Epidermal melanocyte (primary cell): ENCODE measurements around the gene EMC6.

Source experiments
- DNase-seq: peaks from one replicate; pipeline ENCODE4 v3.0.0; 2011; ENCODE audit warnings: low spot score; ENCODE audit not compliant: insufficient read length

The EMC6 gene

DNA sequence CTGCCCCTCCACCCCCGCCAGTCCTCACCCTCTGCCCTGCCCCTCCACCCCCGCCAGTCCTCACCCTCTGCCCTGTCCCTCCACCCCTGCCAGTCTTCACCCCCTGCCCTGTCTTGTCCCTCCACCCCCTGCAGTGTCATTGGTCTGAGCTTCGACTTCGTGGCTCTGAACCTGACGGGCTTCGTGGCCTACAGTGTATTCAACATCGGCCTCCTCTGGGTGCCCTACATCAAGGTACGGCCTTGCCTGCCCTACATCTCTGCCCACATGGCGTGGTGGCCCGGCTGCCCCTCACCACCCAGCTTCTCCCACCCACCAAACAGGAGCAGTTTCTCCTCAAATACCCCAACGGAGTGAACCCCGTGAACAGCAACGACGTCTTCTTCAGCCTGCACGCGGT is 12.3 kb upstream of the EMC6 start:
- no peak for DNase-seq

DNA sequence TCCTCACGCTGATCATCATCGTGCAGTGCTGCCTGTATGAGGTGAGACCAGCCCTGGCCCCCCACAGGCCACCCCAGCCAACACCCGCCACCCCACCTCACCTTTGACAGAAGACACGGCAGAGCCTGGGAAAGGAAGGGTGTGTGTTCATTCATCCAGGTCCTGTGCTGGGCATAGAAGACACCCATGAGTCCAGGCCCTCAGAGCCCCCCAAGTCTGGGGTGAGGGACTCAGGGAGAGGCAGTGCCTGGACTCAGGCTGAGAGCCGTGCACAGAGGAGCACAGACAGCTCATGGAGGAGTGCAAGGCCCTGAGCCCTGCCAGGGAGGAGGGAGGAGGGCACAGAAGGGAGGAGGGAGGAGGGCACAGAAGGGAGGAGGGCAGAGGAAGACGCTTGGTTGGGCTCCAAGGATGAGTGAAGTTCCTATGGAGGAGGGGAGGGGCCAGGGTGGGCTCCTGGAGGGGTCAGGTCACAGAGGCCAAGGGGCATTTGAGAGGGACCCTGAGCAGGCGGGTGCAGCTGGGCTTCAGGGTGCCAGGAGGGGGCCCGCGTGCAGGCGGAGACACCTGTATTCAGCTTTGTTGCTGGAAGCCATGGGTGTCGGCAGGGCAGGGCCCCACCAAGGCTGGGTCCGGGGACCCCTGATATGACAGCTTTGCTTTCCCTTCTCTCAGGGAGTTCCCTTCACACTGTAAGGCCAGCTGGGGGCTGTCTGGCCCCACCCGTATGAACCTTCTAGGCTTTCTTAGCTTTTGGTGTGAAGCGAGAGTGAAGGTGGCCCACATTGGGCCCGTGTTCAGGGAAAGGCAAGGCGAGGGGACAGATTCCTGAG is 11.6 kb upstream of the EMC6 start:
- DNase-seq: no peak

DNA sequence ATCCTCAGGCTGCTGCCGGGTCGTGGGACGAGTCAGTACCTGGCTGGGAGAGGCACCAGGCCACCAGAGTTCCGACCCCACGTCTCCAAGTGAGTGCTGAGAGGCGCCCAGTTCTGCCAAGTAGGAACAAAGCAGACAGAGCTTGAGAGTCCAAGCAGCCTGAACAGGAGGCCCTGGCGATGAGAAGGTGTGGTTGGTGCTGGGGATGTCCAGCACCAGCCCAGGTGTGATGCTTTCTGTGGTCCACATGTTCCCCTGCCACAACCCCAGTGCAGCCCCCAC is 11.1 kb upstream of the EMC6 start:
- no peak for DNase-seq

DNA sequence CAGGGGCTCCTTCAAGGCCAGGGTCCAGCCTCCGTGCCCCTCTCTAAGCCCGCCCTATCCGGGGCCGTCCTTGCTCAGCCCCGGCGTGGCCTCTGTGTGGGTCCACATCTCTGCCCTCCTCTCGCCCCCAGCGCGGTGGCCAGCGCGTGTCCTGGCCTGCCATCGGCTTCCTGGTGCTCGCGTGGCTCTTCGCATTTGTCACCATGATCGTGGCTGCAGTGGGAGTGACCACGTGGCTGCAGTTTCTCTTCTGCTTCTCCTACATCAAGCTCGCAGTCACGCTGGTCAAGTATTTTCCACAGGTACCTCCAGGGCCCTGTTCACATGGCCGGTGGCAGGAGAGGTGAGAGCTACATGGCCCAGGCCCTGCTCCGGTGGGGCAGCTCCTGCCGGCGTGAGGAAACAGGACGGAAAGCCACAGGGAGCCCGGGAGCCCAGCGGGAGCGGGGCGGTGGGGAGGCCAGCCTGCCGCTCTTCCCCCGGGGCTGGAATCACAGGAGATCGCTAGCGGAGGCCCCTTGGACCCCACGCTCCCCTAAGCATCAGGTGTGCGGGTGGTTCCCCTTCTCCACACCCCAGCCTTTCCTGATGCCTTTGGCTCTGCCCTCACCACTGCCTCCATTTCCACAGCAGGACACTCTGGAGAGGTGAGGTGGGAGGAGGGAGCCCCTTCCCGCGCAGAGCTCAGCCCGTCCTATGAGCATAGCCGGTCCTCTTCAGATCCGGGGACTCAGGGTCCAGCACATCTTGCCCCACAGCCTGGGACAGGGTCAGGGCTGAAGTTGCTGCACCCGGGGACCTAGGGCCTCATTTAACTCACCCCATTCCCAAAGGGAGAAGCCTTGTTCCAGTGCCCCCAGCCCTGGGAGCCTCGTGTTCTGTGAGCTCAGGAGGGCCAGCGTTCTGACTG is 10.5 kb upstream of the EMC6 start:
- no peak for DNase-seq

DNA sequence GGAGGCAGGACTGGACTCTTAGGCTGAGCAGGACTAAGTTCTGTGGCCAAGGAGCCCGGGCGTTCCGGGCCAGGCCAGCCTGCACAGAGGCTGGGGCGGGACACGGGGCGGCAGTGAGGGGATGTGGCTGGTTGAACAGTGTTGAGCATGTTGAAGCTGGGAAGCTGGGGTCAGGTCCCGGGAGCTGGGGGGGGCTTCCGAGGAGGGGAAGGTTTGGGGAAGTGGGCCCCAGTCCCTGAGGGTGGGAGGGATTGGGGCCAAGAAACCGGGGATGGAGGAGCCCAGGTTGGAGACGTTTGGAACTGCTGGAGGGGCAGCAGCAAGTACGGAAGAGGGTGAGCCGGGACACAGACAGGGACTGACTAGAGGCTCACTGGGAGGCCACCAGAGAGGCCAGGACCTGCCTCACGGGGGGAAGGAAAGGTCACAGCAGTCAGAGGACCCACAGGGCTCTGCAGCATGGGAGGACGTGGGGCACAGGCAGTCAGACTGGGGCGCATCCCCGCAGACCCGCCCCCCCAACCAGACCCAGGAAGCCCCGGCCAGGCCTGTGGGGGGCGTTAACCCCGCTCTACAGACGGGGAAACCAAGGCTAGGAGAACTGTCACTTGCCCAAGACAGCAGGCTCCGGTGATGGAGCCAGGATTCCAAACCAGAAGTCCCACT is 9.7 kb upstream of the EMC6 start:
- no peak for DNase-seq

DNA sequence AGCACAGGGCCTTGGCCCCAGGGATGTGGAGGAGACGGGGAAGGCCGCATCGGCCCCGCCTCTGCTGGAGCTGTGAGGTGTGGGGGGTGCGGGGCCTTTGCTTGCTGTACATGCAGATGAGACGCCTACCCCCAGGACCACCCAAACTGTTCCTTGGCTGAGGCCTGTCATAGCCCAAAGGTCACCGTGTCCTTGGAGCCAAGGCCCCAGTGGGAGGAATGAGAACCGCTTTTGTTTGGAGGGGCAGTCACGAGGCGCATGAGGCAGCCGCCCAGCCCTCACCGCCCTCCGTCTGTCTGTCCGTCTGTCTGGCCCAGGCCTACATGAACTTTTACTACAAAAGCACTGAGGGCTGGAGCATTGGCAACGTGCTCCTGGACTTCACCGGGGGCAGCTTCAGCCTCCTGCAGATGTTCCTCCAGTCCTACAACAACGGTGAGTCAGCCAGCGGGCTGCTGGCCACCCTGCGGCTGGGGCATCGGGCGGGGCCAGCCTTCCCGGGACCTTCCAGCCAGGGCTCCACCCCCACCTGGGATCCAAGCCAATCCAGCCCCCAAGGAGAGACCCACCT is 9.0 kb upstream of the EMC6 start:
- peak; percentile 83 for DNase-seq

DNA sequence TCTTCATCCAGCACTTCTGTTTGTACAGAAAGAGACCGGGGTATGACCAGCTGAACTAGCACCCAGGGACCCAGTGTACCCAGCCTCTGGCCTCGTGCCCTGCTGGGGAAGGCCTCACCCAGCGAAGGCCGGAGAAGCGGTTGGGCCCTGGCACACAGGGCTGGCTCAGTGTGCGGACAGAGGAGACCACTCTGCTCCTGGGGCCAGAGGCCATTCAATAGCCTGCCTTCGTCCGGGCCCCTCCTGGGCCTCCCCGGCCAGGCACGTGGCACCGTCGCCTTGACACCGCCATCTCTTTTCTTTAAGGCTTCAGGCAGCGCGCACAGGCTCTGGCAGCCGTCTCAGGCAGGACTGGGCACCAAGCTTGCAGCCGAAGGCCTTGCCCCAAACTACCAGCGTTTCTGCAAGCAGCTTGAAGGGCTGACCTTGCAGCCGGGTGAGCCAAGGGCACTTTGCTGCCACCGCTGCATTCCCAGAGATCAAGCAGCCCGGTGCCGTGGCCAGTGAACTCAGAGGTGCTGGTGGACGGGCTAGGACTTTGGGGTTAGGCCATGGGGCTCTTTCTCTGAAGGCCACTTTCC is 8.2 kb upstream of the EMC6 start:
- no peak for DNase-seq

DNA sequence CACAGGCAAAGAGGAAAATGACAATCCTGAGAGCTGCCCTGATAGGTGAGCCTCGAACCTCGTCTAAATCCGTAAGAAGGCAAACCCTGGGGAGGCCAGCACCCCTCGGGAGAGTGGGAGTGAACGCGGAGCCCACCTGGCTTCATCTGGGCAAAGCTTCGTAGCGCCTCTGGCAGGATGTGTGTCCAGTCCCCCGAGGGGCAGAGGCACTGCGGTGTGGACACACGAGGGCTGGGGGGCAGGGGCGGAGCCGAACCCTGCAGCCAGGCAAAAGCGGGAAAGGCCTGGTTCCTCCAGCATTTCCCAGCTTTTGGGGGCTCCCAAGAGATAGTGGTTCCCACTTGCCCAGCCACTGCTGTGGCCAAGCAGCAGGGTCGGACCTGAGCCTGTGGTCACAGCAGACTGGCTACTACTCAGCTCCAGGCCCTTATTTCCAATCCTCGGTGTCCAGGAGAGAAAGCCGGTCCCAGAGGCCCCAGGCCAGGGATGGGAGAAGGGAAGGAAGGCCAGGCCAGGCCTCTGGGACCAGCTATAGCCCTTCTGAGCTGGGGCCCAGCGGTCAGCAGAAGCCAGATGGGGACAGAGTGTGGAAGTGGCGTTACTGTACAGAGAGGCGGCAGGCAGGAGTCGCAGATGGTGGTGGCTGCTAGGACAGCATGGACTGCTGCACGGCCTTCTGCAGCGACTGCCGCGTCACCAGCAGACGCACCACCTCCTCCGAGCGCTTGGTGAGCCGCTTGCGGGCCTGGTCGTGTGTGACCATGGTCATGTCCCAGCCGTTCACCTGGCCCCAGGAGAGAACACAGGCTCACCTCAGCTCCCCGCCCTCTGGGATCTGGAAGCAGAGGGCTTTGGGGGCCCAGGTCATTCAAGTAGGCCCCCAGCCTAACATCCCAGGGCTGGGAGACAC is 5.3 kb upstream of the EMC6 start:
- DNase-seq: no peak

DNA sequence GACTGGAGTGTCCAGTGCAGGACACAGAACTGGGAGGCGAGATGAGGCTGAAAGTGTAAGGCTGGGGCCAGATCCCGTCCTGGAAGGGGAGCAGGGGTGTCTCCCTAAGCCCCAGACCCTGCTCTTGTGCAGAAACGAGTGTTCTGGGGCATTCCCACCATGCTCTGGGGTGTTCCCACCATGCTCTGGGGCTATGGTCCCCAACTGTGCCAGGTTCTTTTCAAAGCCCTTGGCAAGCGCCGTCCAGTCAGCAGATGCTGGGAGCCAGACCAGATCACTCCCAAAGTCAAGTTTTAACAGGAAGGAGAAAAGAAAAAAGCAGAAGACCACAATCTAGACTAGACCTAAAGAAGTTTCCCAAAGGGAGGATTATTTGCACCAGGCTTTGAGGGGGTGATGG is 2.8 kb upstream of the EMC6 start:
- DNase-seq: no peak

DNA sequence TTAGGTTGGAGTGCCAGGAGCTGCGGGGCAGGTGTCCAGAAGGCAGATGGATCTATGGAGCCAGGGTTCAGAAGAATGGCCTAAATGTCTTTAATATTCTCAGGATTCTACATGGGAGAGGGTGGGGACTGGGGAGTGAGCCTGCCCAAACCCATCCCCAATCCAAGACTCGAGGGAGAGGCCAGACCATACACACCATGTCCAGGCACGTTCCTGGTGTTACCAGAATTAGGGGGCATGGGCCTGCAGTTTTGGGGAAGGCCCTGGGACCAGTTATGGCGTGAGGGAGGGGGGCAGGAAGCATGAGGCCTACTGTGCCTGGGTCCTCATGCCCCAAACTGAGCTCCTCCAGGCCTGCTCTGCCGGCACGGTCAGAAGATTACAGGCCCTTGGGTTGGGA is 2.1 kb upstream of the EMC6 start:
- no peak for DNase-seq

DNA sequence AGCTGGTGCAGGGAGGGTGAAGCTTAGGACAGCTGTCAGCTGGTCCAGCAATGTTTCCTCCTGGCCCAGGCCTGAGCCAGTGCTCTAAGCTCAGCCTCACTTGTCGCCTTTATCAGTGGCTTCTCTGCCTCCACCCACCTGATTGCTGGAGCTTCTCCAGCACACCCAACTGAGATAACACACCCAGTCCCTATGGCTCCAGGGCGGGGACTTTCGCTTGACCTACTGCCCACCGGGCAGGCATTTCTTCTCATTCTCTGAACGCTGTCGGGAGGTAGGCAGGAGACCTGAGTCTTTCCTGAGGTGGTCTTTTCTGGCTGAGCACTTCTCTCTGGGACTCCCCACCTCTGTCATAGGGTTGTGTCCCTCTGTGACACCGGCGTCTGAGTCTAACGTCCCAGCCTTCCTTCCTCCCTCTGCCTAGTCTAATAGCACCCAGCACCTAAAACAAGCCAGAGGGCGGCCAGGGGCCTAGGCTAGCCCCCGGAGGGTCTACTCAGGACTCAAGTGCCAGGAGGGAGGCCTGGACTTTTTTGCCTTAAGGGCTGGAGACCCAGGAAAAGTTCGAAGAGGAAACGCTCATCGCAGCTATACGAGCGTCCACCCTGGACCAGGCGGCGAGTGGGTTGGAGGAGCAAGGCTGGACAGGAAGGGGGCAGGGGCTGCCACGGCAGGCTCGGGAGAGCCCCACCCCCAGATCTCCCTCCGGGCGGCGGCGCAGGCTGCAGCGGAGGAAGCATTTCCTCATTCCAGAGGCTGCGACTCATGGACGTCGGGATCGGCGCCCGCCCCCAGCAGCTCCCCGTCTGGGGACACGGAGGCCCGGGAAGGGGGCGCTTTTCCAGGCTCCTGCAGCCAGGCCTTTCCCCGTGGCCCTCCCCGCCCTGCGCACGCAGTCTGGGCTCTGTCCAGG is 990 bp upstream of the EMC6 start:
- peak; percentile 93 for DNase-seq

DNA sequence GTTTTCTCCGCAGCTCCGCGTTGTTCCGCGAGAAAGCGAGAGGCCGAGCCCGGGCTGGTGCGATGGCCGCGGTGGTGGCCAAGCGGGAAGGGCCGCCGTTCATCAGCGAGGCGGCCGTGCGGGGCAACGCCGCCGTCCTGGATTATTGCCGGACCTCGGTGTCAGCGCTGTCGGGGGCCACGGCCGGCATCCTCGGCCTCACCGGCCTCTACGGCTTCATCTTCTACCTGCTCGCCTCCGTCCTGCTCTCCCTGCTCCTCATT is 404 bp downstream of the EMC6 start:
- no peak for DNase-seq

DNA sequence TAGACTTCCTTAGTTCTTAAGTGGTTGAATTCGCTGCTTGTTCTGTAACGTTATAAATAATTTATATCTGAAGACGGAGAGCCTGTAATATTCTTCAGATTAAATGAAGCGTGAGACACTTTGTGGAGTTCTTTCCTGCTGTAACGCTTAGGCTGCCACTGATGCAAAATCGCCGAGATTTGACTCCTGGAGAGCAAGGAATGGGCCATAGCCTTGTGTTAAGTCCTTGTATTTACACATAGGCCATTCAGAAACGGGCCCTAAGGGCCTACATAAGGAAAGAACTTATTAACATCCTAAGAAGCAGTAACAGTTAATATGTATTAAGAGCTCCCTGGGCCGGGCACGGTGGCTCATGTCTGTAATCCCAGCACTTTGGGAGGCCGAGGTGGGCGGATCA is 936 bp downstream of the EMC6 start:
- DNase-seq: no peak

DNA sequence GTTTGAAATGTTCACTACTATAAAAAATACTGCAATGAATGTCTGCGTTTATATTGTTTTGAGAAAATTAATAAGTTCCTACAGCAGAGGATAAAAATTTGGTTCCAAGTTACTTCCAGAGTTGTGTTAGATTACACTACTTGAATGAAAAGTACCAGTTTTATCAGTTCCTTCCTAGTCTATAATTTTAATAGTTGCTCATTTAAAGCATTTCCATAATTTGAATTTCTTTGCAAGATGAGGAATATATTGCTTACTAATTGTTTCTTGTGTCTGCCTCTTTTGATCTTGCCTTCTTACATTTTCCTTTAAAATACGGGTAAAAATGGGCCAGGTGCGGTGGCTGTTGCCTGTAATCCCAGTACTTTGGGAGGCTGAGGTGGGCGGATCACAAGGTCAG is 4.0 kb downstream of the EMC6 start:
- DNase-seq: no peak

DNA sequence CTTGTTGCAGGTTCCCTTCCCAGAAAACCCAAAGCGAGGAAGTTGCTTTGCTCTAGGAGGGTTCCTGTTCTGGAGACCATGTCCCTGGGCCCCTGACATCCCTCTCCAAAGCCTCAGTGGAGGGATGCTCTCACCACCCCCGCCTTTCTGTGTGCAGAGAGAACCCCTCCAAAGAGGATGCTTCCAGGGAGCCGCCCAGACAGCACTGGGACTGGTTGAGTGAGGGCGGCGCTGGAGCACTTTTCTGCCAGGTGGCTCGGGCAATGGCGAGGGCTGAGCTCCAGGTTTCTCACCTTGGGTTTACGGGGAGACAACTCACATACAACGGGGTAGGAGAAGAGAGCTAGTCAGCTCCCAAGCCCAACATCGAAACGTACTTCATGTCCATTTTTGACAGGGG is 7.3 kb downstream of the EMC6 start:
- no peak for DNase-seq

DNA sequence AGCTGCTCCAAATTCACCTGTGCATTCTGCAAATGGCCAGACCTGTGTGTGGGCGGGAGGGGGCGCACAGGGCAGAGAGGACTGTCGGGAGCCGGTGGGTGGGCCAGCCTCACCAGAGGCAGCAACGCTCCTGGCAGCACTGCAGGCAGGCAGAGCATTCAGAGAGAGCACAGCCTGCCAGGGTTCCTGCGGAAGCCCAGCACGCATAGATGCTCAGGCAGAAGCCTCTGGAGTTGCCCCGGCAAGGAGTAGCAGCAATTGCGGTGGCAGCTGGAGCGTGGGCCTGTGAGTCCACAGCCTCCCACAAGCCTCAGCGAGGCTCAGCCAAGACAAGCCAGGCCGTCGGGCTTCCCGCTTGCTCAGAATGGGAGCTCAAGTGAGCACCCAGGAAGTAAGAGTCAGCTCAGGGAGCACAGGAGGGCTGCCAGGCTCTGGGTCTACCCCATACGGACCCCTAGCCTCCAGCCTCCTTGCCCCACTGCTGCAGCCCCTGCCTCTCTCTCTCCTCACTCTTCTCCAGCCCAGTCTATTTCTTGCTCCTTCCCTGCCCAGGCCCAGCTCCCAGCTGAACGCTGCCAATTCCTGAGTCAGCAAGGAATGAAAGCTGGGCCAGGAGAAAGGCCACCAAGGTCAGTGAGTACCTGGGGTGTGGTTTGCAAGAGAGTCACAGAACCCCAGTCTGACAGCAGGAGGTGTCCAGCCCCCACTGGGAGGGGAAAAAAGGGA is 9.6 kb downstream of the EMC6 start:
- no peak for DNase-seq

DNA sequence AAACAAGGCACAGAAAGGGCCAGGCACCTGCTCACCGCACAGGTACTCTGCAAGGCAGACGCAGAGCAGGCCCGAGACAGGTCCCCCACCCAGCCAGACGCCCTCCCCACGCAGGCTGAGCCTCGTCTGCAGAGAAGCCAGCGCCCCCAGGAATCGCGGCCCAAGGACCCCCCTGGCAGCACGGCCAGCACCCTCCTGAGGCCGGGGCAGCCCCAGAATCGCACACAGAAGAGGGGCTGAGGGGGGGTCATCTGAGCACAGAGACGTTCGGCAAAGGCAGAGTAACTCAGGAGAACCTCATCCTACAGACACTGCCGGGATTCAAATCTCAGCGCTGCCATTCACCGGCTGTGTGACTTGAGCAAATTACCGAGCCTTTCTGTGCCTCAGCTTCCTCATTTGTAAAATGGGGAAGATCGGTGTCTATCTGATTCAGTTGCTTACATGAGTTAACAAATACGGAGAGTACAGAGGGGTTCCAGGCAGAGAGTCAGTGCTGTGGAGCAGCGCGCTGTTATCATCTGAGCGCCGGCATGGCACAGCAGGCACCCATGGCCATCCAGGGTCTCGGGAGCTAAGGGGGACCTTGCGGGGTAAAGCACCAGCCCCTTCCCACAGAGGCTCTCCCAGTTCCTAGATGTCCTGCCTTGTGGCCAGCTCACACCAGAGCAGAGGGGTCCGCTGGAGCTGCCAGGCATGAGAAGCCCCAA is 10.4 kb downstream of the EMC6 start:
- no peak for DNase-seq

DNA sequence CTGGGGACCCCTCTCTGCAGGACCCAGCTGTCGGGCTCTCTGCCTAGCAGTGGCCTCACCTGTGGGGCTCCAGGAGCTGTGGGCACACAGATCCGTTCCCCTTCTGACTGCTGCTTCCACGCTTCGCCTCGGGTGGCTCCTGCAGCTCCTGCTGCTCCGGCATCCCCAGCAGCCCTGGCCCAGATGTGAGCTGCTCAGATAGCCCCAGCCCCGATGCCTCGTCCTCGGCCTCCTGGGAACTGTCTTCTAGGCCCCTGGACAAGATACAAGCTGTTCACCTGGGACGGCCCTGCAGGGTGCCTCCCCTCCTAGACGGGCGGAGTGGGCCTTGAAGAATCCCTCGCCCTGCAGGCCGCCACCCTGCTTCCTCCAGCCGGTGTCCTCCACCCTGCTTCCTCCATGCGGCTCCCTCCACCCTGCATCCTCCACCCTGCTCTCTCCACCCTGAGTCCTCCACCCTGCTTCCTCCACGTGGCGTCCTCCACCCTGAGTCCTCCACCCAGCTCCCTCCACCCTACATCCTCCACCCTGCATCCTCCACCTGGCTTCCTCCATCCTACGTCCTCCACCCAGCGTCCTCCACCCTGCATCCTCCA is 11.0 kb downstream of the EMC6 start:
- no peak for DNase-seq
